SK-N-SH (cell line): ENCODE results near the gene TBX4. TPM values are rescaled to one million over a fixed set of nuclear protein-coding genes. Genes with fewer than 3 reads are reported as not detected.

Source experiments
- CTCF ChIA-PET: fragments of 300-600, 350-600 bp; formaldehyde crosslinking; extraction: SDS; loops from one replicate; lab custom pipeline; 2021; lab: Yijun Ruan, JAX
- POLR2A ChIA-PET: fragments of 350-600 bp; sonication (Branson Sonifier 250); formaldehyde crosslinking; extraction: SDS; loops from one replicate; lab custom pipeline; 2020; ENCODE audit warnings: antibody characterized with exemption, inconsistent platforms; lab: Yijun Ruan, JAX
- DNase-seq: peaks from one replicate; pipeline ENCODE4 v3.0.0; 2012
- H2AFZ ChIP-seq: fragments of 200-600 bp; sonication (generic); 2 replicates; pipeline ENCODE4 v1.8.1; 2016; ENCODE audit warnings: antibody characterized with exemption, mild to moderate bottlenecking, low read depth
- H3F3A ChIP-seq: fragments of 200-600 bp; sonication (generic); replicated peaks from 2 replicates; pipeline ENCODE3; 2016; ENCODE audit warnings: antibody characterized with exemption, mild to moderate bottlenecking; ENCODE audit not compliant: insufficient read depth
- H3K27ac ChIP-seq, 2 experiments: fragments of 200-500 bp in 1 of 2; fragments of 200-600 bp in 1 of 2; sonication (Bioruptor generic) in 1 of 2; sonication (generic), shearing (Covaris generic) in 1 of 2; 2 replicates each; pipeline versions ENCODE4 v1.5.1 to v1.6.1; 2014 to 2016; ENCODE audit warnings: low read depth in 2 of 2, inconsistent platforms in 1 of 2, low read length in 1 of 2, mild to moderate bottlenecking in 1 of 2, mixed read lengths in 1 of 2
- H3K27me3 ChIP-seq: fragments of 200-600 bp; sonication (generic), shearing (Covaris generic); 2 replicates; pipeline ENCODE4 v1.6.1; 2016; ENCODE audit warnings: mixed run types; ENCODE audit not compliant: insufficient read depth
- H3K36me3 ChIP-seq, 2 experiments: fragments of 200-500 bp in 1 of 2; fragments of 200-600 bp in 1 of 2; sonication (Bioruptor generic) in 1 of 2; sonication (generic) in 1 of 2; replicated peaks in 1 of 2; 2 replicates each; pipeline versions ENCODE3 to v1.5.1; 2014 to 2016; ENCODE audit warnings: low read length in 1 of 2, mild to moderate bottlenecking in 1 of 2; ENCODE audit not compliant: insufficient read depth in 2 of 2, control insufficient read depth in 1 of 2
- H3K4me1 ChIP-seq, 2 experiments: fragments of 200-500 bp in 1 of 2; fragments of 200-600 bp in 1 of 2; sonication (Bioruptor generic) in 1 of 2; sonication (generic), shearing (Covaris generic) in 1 of 2; 2 replicates each; pipeline versions ENCODE4 v1.5.1 to v1.6.1; 2014 to 2016; ENCODE audit warnings: low read depth in 1 of 2, low read length in 1 of 2, mixed run types in 1 of 2; ENCODE audit not compliant: insufficient read depth in 2 of 2, control insufficient read depth in 1 of 2
- H3K4me2 ChIP-seq: fragments of 200-600 bp; sonication (generic), shearing (Covaris generic); 2 replicates; pipeline ENCODE4 v1.6.1; 2017; ENCODE audit warnings: mixed run types
- H3K4me3 ChIP-seq, 2 experiments: fragments of 200-500 bp in 1 of 2; fragments of 200-600 bp in 1 of 2; sonication (Bioruptor generic) in 1 of 2; sonication (generic), shearing (Covaris generic) in 1 of 2; 2 replicates each; pipeline versions ENCODE4 v1.5.1 to v1.8.1; 2014 to 2016; ENCODE audit warnings: low read depth in 2 of 2, inconsistent platforms in 1 of 2, low read length in 1 of 2, mild to moderate bottlenecking in 1 of 2, mixed read lengths in 1 of 2, moderate library complexity in 1 of 2
- H3K79me2 ChIP-seq: fragments of 200-600 bp; sonication (generic); 2 replicates; pipeline ENCODE4 v1.8.1; 2017; ENCODE audit warnings: mild to moderate bottlenecking; ENCODE audit not compliant: insufficient read depth
- H3K9ac ChIP-seq: fragments of 200-600 bp; sonication (generic); 2 replicates; pipeline ENCODE4 v1.6.1; 2017; ENCODE audit warnings: mixed run types
- H3K9me2 ChIP-seq: fragments of 200-600 bp; sonication (generic); 2 replicates; pipeline ENCODE4 v1.6.1; 2017; ENCODE audit warnings: mixed run types
- H3K9me3 ChIP-seq: fragments of 200-600 bp; sonication (generic); 2 replicates; pipeline ENCODE4 v1.6.1; 2017; ENCODE audit warnings: mixed run types, mild to moderate bottlenecking, moderate library complexity
- H4K20me1 ChIP-seq: fragments of 200-600 bp; sonication (generic); 2 replicates; pipeline ENCODE4 v1.6.1; 2017; ENCODE audit warnings: mild to moderate bottlenecking, mixed run types; ENCODE audit not compliant: insufficient read depth
- FOXJ3 ChIP-seq: sonication (generic); formaldehyde crosslinking; IDR thresholded peaks from 2 replicates; pipeline ENCODE4 v1.5.1; 2020; ENCODE audit warnings: mild to moderate bottlenecking, missing genetic modification reagents
- IRF3 ChIP-seq: fragments of 150-350 bp; IDR thresholded peaks from 2 replicates; pipeline ENCODE4 v1.6.1; 2016; ENCODE audit warnings: mild to moderate bottlenecking, low read depth, low read length
- NRF1 ChIP-seq: IDR thresholded peaks from 2 replicates; pipeline ENCODE4 v1.6.1; 2012; ENCODE audit warnings: low read depth, mild to moderate bottlenecking, low read length
- POLR2AphosphoS5 ChIP-seq: IDR thresholded peaks from 2 replicates; pipeline ENCODE4 v1.6.1; 2012; ENCODE audit warnings: low read depth, low read length
- REST ChIP-seq: IDR thresholded peaks from 2 replicates; pipeline ENCODE4 v1.6.1; 2012; ENCODE audit warnings: mild to moderate bottlenecking, low read depth, low read length, moderate library complexity
- SMC3 ChIP-seq: IDR thresholded peaks from 2 replicates; pipeline ENCODE4 v1.6.1; 2012; ENCODE audit warnings: low read depth, low read length, improper control_type of control experiment
- USF2 ChIP-seq: fragments of 150-350 bp; IDR thresholded peaks from 2 replicates; pipeline ENCODE4 v1.6.1; 2017; ENCODE audit warnings: antibody characterized with exemption, low read length, low read depth, borderline replicate concordance
- YY1 ChIP-seq: IDR thresholded peaks from 2 replicates; pipeline ENCODE4 v1.4.0; 2012; ENCODE audit warnings: low read depth, mild to moderate bottlenecking
- WGBS: methylation state at CpG from one replicate; pipeline ENCODE4 v1.1.6; 2017; ENCODE audit warnings: low lambda C conversion rate; 5-methylcytosine and 5-hydroxymethylcytosine counted together
- polyA plus RNA-seq, 3 experiments: library from polyadenylated mRNA; depleted of rRNA; stranded (reverse); fragments of >200 nt; gene quantifications; 2 replicates each; pipeline ENCODE4 v1.2.3, GENCODE V29; 2012
- TF ChIP-seq, protein P1 (sequence below): IDR thresholded peaks from 2 replicates; pipeline ENCODE4 v1.4.0; 2012; ENCODE audit warnings: low read depth, borderline replicate concordance
- TF ChIP-seq, protein P2 (sequence below): IDR thresholded peaks from 2 replicates; pipeline ENCODE4; 2012
- TF ChIP-seq, protein P3 (sequence below): IDR thresholded peaks from 2 replicates; pipeline ENCODE4 v1.4.0; 2012; ENCODE audit warnings: low read depth, borderline replicate concordance

Gene TBX4
- polyA plus RNA-seq, 1 of the 3 experiments (the other 2 are of a cell fraction), result 0.02 TPM

DNA sequence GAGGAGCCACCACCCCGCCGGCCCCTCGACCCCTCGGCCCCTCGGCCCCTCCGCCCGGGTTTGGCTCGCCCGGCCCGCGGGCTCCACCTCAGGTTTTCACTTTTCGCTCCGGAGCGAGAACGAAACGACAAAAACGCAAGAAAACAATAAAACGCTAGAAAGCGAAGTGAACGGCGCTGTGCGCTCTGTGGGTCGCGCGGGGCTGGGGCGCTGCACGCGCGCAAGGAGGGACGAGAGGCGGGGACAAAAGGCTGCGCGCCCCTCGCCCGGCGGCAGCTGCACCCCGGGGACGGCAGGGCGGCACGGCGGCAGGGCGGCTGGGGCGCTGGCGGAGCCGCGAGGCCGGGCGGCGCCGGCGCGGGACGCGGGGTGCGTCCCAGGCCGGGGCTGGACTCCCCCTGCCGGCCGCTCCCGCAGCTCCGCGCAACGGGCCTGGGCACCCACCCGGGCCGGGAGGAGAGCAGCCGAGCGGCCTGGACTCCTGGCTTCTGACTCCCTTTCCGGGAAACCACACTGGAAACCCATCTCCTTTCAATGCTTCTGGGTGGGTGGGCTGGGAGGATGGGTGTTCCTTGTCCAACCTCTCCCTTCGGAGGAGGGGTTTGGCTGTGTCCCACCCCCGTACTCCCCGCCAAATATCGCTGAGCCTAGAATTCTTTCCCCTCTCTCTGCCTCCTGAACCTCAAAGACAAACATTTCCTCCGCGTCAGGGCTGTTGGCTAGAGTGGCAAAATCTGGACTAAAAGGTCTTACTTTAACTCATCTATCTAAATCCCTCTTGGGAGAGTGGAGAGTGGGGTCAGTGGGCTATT is 42.7 kb upstream of the TBX4 start:
- Histone ChIP-seq H4K20me1 (peaks cover 33% of the 10 kb centered on the region), H3K9me2 (no peaks in the 10 kb centered on the region), H3K27ac (peak overlapping the region in 1 of 2 experiments; percentile 51; a peak in 2 of 4 replicates), H2AFZ (no peak overlapping the region), H3K4me1 (peaks cover 6 to 40% of the 10 kb centered on the region in 2 experiments; a peak in 3 of 4 replicates), H3K36me3 (peaks cover 41 to 49% of the 10 kb centered on the region in 2 experiments), H3K79me2 (peaks cover 40% of the 10 kb centered on the region), H3K9me3 (no peaks in the 10 kb centered on the region), H3F3A (peaks cover 56% of the 10 kb centered on the region), H3K9ac (no peak overlapping the region), H3K4me2 (peak overlapping the region; percentile 95; the same call in 1 of the 2 replicates), H3K27me3 (no peaks in the 10 kb centered on the region), H3K4me3 (no peak overlapping the region)
- peak; percentile 73 for DNase-seq
- CTCF ChIA-PET, result interaction anchor here (0.6 to 16.4 kb wide), 7 partner anchors 8 to 664 kb away, joined by 3 to 318 read pairs (median 3); partner anchors contain the start of gene TBX2
- TF ChIP-seq POLR2AphosphoS5 (peak; percentile 23), SMC3 (0 out of 2 replicates have a peak, but pooled peaks have one; percentile 8)
- TF ChIP-seq, protein P1, sequence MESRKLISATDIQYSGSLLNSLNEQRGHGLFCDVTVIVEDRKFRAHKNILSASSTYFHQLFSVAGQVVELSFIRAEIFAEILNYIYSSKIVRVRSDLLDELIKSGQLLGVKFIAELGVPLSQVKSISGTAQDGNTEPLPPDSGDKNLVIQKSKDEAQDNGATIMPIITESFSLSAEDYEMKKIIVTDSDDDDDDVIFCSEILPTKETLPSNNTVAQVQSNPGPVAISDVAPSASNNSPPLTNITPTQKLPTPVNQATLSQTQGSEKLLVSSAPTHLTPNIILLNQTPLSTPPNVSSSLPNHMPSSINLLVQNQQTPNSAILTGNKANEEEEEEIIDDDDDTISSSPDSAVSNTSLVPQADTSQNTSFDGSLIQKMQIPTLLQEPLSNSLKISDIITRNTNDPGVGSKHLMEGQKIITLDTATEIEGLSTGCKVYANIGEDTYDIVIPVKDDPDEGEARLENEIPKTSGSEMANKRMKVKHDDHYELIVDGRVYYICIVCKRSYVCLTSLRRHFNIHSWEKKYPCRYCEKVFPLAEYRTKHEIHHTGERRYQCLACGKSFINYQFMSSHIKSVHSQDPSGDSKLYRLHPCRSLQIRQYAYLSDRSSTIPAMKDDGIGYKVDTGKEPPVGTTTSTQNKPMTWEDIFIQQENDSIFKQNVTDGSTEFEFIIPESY, result 0 out of 2 replicates have a peak, but pooled peaks have one; percentile 5
- TF ChIP-seq, protein P2, sequence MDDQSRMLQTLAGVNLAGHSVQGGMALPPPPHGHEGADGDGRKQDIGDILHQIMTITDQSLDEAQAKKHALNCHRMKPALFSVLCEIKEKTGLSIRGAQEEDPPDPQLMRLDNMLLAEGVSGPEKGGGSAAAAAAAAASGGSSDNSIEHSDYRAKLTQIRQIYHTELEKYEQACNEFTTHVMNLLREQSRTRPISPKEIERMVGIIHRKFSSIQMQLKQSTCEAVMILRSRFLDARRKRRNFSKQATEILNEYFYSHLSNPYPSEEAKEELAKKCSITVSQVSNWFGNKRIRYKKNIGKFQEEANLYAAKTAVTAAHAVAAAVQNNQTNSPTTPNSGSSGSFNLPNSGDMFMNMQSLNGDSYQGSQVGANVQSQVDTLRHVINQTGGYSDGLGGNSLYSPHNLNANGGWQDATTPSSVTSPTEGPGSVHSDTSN, result no peak
- POLR2A ChIA-PET, result no interaction called here
- WGBS, result 74% methylated on average over 59 of the region's 73 CpGs

GRCh38 chr17:61410141-61411010 is 41.8 kb upstream of the TBX4 start:
- Histone ChIP-seq H3K27ac (peak overlapping the region; percentile 51 to 68; a peak in 3 of 4 replicates), H2AFZ (no peak overlapping the region), H3K9me3 (no peaks in the 10 kb centered on the region), H3K79me2 (peaks cover 31% of the 10 kb centered on the region), H3K9ac (no peak overlapping the region), H3K36me3 (peaks cover 33 to 40% of the 10 kb centered on the region in 2 experiments), H4K20me1 (peaks cover 25% of the 10 kb centered on the region), H3F3A (peaks cover 49% of the 10 kb centered on the region), H3K9me2 (no peaks in the 10 kb centered on the region), H3K4me2 (peak overlapping the region; percentile 95; the same call in 1 of the 2 replicates), H3K27me3 (no peaks in the 10 kb centered on the region), H3K4me3 (peak overlapping the region; percentile 26 to 37; a peak in 3 of 4 replicates), H3K4me1 (peaks cover 6 to 49% of the 10 kb centered on the region in 2 experiments; a peak in 3 of 4 replicates)
- peak; percentile 65 for DNase-seq
- 75% methylated on average over 45 of the region's 48 CpGs for WGBS
- POLR2A ChIA-PET, result interaction anchor here (1.1 to 1.9 kb wide), 2 partner anchors 12 to 174 kb away, joined by 3 to 4 read pairs; no protein-coding TSS in a partner anchor
- CTCF ChIA-PET, result interaction anchor here (0.6 to 16.4 kb wide), 17 partner anchors 9 to 689 kb away, joined by 3 to 318 read pairs (median 27); partner anchors contain the start of gene TBX2
- TF ChIP-seq, protein P3, sequence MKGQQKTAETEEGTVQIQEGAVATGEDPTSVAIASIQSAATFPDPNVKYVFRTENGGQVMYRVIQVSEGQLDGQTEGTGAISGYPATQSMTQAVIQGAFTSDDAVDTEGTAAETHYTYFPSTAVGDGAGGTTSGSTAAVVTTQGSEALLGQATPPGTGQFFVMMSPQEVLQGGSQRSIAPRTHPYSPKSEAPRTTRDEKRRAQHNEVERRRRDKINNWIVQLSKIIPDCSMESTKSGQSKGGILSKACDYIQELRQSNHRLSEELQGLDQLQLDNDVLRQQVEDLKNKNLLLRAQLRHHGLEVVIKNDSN, result no peak
- TF ChIP-seq YY1 (no peak), USF2 (no peak), REST (no peak), POLR2AphosphoS5 (peak; percentile 67), IRF3 (no peak), NRF1 (no peak), FOXJ3 (CRISPR knock-in tag) (no peak)
